SK-N-SH (cell line): ENCODE results near the gene ATP8A2.
A peak's percentile ranks its signal among the peaks of the same experiment; 100 is the strongest.

Source experiments
- EP300 ChIP-seq, 2 experiments: IDR thresholded peaks; 2 replicates each; pipeline versions ENCODE4 v1.4.0 to v1.6.1; 2012; ENCODE audit warnings: borderline replicate concordance in 1 of 2, low read depth in 1 of 2, low read length in 1 of 2
- EZH2phosphoT487 ChIP-seq: fragments of 200-600 bp; sonication (generic); IDR thresholded peaks from 2 replicates; pipeline ENCODE4 v1.6.1; 2017; ENCODE audit warnings: low read depth, mixed run types, mild to moderate bottlenecking, antibody characterized with exemption, moderate library complexity, borderline replicate concordance
- GABPA ChIP-seq: IDR thresholded peaks from 2 replicates; pipeline ENCODE4 v1.4.0; 2012; ENCODE audit warnings: low read depth, mild to moderate bottlenecking
- GATA2 ChIP-seq: sonication (generic); formaldehyde crosslinking; IDR thresholded peaks from 2 replicates; pipeline ENCODE4 v1.5.0; 2020; ENCODE audit warnings: mild to moderate bottlenecking, missing genetic modification reagents
- MXI1 ChIP-seq: IDR thresholded peaks from 2 replicates; pipeline ENCODE4 v1.6.1; 2012; ENCODE audit warnings: mild to moderate bottlenecking, low read depth, low read length, improper control_type of control experiment
- POLR2AphosphoS5 ChIP-seq: IDR thresholded peaks from 2 replicates; pipeline ENCODE4 v1.6.1; 2012; ENCODE audit warnings: low read depth, low read length
- RCOR1 ChIP-seq: fragments of 150-350 bp; IDR thresholded peaks from 2 replicates; pipeline ENCODE4 v1.6.1; 2017; ENCODE audit warnings: antibody characterized with exemption, low read length
- RFX5 ChIP-seq: IDR thresholded peaks from 2 replicates; pipeline ENCODE4 v1.6.1; 2012; ENCODE audit warnings: mild to moderate bottlenecking, improper control_type of control experiment, low read length
- TAF1 ChIP-seq: IDR thresholded peaks from 2 replicates; pipeline ENCODE4 v1.6.1; 2012; ENCODE audit warnings: low read depth, mild to moderate bottlenecking, low read length, moderate library complexity, borderline replicate concordance
- TCF12 ChIP-seq: IDR thresholded peaks from 2 replicates; pipeline ENCODE4 v1.4.0; 2012
- TF ChIP-seq, protein P1 (sequence below): fragments of 150-350 bp; IDR thresholded peaks from 2 replicates; pipeline ENCODE4 v1.6.1; 2016; ENCODE audit warnings: mild to moderate bottlenecking, low read depth, low read length
- TF ChIP-seq, protein P2 (sequence below): fragments of 200-600 bp; sonication (generic); IDR thresholded peaks from 2 replicates; pipeline ENCODE4 v1.6.1; 2017; ENCODE audit warnings: antibody characterized with exemption, mild to moderate bottlenecking, moderate library complexity
- TF ChIP-seq, protein P3 (sequence below): IDR thresholded peaks from 2 replicates; pipeline ENCODE4 v1.4.0; 2012; ENCODE audit warnings: low read depth
- TF ChIP-seq, protein P4 (sequence below): fragments of 150-350 bp; IDR thresholded peaks from 2 replicates; pipeline ENCODE4 v1.6.1; 2017; ENCODE audit warnings: antibody characterized with exemption, low read length, low read depth, borderline replicate concordance

DNA sequence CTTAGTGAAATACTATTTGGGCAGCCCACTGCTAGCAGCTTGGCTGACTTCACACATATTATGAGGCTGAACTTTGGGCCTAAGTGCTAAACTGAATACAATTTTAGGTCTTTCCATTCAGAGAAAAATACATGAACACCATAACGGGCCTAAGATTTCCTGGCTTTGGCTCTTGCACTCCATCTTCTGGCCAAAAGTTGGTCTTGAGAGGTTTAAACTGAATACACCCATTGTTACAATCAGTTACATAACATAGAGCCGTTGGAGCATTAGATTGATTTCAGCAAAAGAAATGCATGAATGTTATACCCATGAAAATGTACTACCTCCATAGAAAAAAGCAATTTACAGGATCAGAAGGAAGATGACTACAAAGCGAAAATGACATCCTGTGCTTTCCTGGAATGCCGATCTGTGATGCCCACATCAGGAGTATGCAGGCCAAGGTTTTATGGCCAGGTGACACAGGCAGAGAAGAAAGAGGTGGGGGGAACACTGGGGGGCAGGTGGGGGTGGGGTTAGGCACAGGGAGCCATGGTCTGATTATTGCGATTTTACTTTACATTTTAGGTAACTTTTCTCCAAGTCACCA, 691.2 kb downstream of the ATP8A2 start:
- TF ChIP-seq GABPA = no peak
- no peak for TF ChIP-seq EP300 (IDR thresholded peaks at IDR 0.05; ENCODE audit: borderline replicate concordance in 1 of 2, low read depth in 1 of 2, low read length in 1 of 2)
- TF ChIP-seq, protein P1, sequence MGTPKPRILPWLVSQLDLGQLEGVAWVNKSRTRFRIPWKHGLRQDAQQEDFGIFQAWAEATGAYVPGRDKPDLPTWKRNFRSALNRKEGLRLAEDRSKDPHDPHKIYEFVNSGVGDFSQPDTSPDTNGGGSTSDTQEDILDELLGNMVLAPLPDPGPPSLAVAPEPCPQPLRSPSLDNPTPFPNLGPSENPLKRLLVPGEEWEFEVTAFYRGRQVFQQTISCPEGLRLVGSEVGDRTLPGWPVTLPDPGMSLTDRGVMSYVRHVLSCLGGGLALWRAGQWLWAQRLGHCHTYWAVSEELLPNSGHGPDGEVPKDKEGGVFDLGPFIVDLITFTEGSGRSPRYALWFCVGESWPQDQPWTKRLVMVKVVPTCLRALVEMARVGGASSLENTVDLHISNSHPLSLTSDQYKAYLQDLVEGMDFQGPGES = no peak
- TF ChIP-seq, protein P2, sequence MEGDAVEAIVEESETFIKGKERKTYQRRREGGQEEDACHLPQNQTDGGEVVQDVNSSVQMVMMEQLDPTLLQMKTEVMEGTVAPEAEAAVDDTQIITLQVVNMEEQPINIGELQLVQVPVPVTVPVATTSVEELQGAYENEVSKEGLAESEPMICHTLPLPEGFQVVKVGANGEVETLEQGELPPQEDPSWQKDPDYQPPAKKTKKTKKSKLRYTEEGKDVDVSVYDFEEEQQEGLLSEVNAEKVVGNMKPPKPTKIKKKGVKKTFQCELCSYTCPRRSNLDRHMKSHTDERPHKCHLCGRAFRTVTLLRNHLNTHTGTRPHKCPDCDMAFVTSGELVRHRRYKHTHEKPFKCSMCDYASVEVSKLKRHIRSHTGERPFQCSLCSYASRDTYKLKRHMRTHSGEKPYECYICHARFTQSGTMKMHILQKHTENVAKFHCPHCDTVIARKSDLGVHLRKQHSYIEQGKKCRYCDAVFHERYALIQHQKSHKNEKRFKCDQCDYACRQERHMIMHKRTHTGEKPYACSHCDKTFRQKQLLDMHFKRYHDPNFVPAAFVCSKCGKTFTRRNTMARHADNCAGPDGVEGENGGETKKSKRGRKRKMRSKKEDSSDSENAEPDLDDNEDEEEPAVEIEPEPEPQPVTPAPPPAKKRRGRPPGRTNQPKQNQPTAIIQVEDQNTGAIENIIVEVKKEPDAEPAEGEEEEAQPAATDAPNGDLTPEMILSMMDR = peak; percentile 62
- no peak for TF ChIP-seq GATA2 (CRISPR knock-in tag)
- TF ChIP-seq, protein P3, sequence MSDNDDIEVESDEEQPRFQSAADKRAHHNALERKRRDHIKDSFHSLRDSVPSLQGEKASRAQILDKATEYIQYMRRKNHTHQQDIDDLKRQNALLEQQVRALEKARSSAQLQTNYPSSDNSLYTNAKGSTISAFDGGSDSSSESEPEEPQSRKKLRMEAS = no peak
- no peak for TF ChIP-seq TCF12
- TF ChIP-seq TAF1 = no peak
- no peak for TF ChIP-seq RCOR1
- no peak for TF ChIP-seq RFX5
- TF ChIP-seq EZH2phosphoT487 = no peak
- no peak for TF ChIP-seq MXI1
- no peak for TF ChIP-seq POLR2AphosphoS5
- TF ChIP-seq, protein P4, sequence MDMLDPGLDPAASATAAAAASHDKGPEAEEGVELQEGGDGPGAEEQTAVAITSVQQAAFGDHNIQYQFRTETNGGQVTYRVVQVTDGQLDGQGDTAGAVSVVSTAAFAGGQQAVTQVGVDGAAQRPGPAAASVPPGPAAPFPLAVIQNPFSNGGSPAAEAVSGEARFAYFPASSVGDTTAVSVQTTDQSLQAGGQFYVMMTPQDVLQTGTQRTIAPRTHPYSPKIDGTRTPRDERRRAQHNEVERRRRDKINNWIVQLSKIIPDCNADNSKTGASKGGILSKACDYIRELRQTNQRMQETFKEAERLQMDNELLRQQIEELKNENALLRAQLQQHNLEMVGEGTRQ = no peak
